Measurements from ENCODE around the gene BCAS3.

Gene BCAS3

GRCh38 chr17:61245706-61246135 is 568.1 kb downstream of the BCAS3 start:
- Histone ChIP-seq H3K9ac (ENCODE audit: low read length) (no peak overlapping the region), H3K4me3 (ENCODE audit: low read length) (no peak overlapping the region), H3K9me3 (ENCODE audit: insufficient read depth, low read length) (no peaks in the 10 kb centered on the region), H2AFZ (ENCODE audit: low read depth, low read length) (no peak overlapping the region), H3K27ac (ENCODE audit: low read length) (no peak overlapping the region), H3K4me2 (ENCODE audit: low read length) (no peak overlapping the region), H3K27me3 (ENCODE audit: low read depth, low read length) (no peaks in the 10 kb centered on the region), H3K36me3 (replicated peaks; ENCODE audit: low read depth, low read length) (no peaks in the 10 kb centered on the region), H3K79me2 (ENCODE audit: low read length) (no peaks in the 10 kb centered on the region), H4K20me1 (ENCODE audit: insufficient read depth, low read length) (no peaks in the 10 kb centered on the region), H3K4me1 (ENCODE audit: low read length) (peaks cover 5% of the 10 kb centered on the region; the same call in 1 of the 2 replicates)
- TF ChIP-seq CTCF (IDR thresholded peaks at IDR 0.05; ENCODE audit: low read depth, low read length) (no peak), EZH2phosphoT487 (IDR thresholded peaks at IDR 0.05; ENCODE audit: low read depth) (no peak)

DNA sequence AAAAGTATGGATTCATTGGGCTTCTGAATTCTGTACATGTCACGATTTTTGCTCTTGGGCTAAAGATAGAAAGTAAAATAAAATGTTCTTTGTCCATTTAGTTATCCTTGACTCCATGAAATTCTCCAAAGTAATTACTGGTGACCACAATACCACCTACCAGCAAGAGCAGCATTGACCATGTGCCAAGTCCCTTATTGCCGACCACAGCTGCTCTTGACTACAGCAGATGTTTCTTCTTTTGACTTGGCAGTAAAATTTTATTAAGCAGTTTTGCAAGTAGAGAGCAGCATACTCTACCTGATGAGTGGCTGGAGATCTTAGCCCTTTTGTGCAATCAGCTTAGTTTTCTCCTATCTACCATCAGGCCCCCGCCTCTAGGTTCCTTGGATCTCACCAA is 569.8 kb downstream of the BCAS3 start:
- H3K36me3 ChIP-seq (replicated peaks; ENCODE audit: low read depth, low read length): no peaks in the 10 kb centered on the region
- H4K20me1 ChIP-seq (ENCODE audit: insufficient read depth, low read length): no peaks in the 10 kb centered on the region
- no peaks in the 10 kb centered on the region for H3K27me3 ChIP-seq (ENCODE audit: low read depth, low read length)
- no peak overlapping the region for H2AFZ ChIP-seq (ENCODE audit: low read depth, low read length)
- no peak overlapping the region for H3K27ac ChIP-seq (ENCODE audit: low read length)
- TF ChIP-seq EZH2phosphoT487 (IDR thresholded peaks at IDR 0.05; ENCODE audit: low read depth) (no peak), CTCF (IDR thresholded peaks at IDR 0.05; ENCODE audit: low read depth, low read length) (no peak)
- H3K9ac ChIP-seq (ENCODE audit: low read length): no peak overlapping the region
- peaks cover 5% of the 10 kb centered on the region; the same call in 1 of the 2 replicates for H3K4me1 ChIP-seq (ENCODE audit: low read length)
- no peaks in the 10 kb centered on the region for H3K9me3 ChIP-seq (ENCODE audit: insufficient read depth, low read length)
- no peak overlapping the region for H3K4me2 ChIP-seq (ENCODE audit: low read length)
- no peak overlapping the region for H3K4me3 ChIP-seq (ENCODE audit: low read length)
- no peaks in the 10 kb centered on the region for H3K79me2 ChIP-seq (ENCODE audit: low read length)

GRCh38 chr17:61248399-61248798 is 570.7 kb downstream of the BCAS3 start:
- H2AFZ ChIP-seq (ENCODE audit: low read depth, low read length): no peak overlapping the region
- TF ChIP-seq EZH2phosphoT487 (IDR thresholded peaks at IDR 0.05; ENCODE audit: low read depth): no peak
- no peak for TF ChIP-seq CTCF (IDR thresholded peaks at IDR 0.05; ENCODE audit: low read depth, low read length)
- H3K4me1 ChIP-seq (ENCODE audit: low read length): peaks cover 5% of the 10 kb centered on the region; the same call in 1 of the 2 replicates
- no peaks in the 10 kb centered on the region for H4K20me1 ChIP-seq (ENCODE audit: insufficient read depth, low read length)
- H3K79me2 ChIP-seq (ENCODE audit: low read length): no peaks in the 10 kb centered on the region
- H3K4me3 ChIP-seq (ENCODE audit: low read length): no peak overlapping the region
- H3K9ac ChIP-seq (ENCODE audit: low read length): no peak overlapping the region
- H3K27ac ChIP-seq (ENCODE audit: low read length): no peak overlapping the region
- H3K27me3 ChIP-seq (ENCODE audit: low read depth, low read length): no peaks in the 10 kb centered on the region
- no peaks in the 10 kb centered on the region for H3K36me3 ChIP-seq (replicated peaks; ENCODE audit: low read depth, low read length)
- H3K4me2 ChIP-seq (ENCODE audit: low read length): no peak overlapping the region
- H3K9me3 ChIP-seq (ENCODE audit: insufficient read depth, low read length): no peaks in the 10 kb centered on the region

DNA sequence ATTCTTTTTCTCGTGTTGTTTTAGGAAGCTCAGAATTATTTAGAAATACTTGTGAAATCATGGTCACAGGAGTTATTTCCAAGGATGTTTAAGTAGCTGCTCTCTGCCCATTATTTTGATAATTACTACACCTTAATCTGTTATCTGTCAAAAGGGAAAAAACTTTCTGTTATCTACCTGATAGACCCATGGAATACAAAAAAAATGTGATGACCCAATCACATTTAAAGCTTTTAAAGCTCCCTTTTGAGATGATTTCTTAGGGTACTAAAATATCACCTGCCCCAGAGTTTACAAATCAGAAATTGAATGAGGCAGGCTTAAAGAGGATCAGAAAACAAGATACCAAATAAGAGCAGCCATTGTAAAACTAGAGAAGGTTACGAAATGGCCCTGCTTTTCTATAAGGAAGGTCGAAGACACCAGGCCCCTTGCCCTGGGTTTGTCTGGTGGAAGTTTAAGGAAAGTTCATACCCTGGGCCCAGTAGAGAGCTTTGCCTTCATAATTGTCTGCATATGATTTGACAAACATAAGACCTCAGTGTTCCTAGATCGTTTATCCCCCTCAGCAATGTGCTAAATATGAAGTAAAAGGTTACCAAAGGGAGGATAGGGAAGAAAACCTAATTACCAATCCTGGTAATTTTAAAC is 572.1 kb downstream of the BCAS3 start:
- H3K9ac ChIP-seq (ENCODE audit: low read length): no peak overlapping the region
- no peaks in the 10 kb centered on the region for H3K27me3 ChIP-seq (ENCODE audit: low read depth, low read length)
- H3K9me3 ChIP-seq (ENCODE audit: insufficient read depth, low read length): no peaks in the 10 kb centered on the region
- H4K20me1 ChIP-seq (ENCODE audit: insufficient read depth, low read length): no peaks in the 10 kb centered on the region
- peaks cover 4% of the 10 kb centered on the region; the same call in 1 of the 2 replicates for H3K4me1 ChIP-seq (ENCODE audit: low read length)
- H3K27ac ChIP-seq (ENCODE audit: low read length): no peak overlapping the region
- H3K4me3 ChIP-seq (ENCODE audit: low read length): no peak overlapping the region
- no peaks in the 10 kb centered on the region for H3K36me3 ChIP-seq (replicated peaks; ENCODE audit: low read depth, low read length)
- TF ChIP-seq EZH2phosphoT487 (IDR thresholded peaks at IDR 0.05; ENCODE audit: low read depth) (no peak), CTCF (IDR thresholded peaks at IDR 0.05; ENCODE audit: low read depth, low read length) (no peak)
- H3K4me2 ChIP-seq (ENCODE audit: low read length): no peak overlapping the region
- no peak overlapping the region for H2AFZ ChIP-seq (ENCODE audit: low read depth, low read length)
- H3K79me2 ChIP-seq (ENCODE audit: low read length): no peaks in the 10 kb centered on the region

All from OCI-LY3 (cell line).